Subcutaneous preadipocyte (primary cell): ENCODE results near the gene NECTIN4. TPM values are rescaled to one million over a fixed set of nuclear protein-coding genes. Genes with fewer than 3 reads are reported as not detected.

Experiments
- small RNA-seq: library from RNA; depleted of rRNA; stranded (forward); fragments of <200 nt; gene quantifications from one replicate; pipeline ENCODE3, GENCODE V24; 2012
- total RNA-seq: library from RNA; depleted of rRNA; stranded (reverse); fragments of >200 nt; gene quantifications from 2 replicates; pipeline ENCODE4 v1.2.3, GENCODE V29; 2012

NECTIN4 gene
- total RNA-seq = 0.20 TPM in 1 of 2 replicates, not detected in the other

DNA sequence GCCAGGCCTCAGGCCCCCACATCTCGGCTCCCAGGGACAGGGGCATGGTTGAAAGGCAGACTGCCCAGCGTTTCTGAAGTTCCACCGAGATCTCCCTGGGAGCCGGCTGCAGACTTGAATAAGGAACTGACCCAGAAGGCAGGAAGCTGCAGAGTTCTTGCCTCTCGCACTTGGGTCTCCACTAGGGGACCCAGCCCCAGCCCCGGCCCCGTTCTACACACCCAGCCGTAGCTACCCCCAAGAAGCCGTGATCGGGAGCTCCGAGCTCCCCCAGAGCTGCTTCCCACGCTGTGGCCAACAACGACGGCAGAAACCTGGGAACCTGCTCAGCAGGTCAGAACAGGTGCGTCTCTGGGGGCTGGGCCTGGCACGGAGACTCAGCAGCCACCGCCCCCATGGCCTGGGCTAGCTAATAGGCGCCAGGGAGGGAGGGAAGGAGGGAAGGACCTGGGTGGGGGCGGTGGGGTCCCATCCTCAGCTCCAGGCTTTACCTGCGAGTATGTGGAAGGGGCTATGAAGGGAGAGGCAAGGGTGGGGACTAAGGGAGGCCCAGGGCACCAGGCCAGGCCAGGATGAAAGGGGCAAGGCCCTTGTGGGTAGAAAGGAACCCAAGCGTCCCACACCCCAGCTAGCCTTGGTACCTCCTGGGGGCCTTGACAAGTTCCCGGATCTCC lies at the start of gene NECTIN4:
Gene NECTIN4 (minus strand): TSS at position 308 of the 674 bp plus-strand sequence. CDS start 262 bp downstream, at position 46.

DNA sequence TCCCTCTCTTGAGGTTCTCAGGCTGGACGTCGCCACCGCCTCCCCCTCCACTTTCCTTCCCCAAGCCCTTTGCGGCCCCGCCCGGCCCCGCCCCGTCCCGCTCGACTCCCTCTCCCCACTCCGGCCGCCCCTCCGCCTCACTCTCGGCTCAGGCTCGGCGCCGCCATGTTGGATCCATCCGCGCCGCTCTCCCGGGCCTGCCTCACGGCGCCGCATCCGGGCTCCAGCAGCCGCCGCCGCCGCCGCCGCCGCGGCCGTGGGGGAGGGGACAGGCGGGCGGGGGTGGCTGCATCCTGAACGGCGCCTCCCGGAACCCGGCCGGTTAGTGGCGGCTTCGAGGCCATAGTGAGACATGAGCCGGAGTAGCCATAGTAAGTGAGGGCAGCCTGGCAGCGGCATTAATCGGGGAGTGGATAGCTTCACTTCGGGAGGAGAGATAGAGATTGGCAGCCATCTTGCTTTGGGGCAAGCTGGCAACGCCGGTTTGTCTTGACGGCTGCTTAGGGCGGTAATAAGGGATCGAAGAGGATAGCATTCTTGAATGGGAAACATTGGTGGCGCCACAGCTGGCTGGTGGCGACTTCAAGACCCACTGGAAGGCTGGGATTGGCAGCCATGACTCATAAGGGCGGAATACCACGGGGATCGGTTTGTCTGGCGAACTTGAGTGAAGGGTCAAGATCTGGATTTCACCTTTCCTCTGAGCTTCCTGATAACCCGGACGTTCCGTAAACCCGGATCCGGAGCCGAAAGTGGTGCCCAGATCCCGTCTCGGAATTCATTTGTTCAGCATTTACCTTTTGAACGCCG lies 43.3 kb upstream of the NECTIN4 start, which contains the start of gene DEDD:
Gene DEDD (minus strand): TSS at position 258 of the 810 bp plus-strand sequence. CDS start 8,205 bp downstream, outside the sequence.

DNA sequence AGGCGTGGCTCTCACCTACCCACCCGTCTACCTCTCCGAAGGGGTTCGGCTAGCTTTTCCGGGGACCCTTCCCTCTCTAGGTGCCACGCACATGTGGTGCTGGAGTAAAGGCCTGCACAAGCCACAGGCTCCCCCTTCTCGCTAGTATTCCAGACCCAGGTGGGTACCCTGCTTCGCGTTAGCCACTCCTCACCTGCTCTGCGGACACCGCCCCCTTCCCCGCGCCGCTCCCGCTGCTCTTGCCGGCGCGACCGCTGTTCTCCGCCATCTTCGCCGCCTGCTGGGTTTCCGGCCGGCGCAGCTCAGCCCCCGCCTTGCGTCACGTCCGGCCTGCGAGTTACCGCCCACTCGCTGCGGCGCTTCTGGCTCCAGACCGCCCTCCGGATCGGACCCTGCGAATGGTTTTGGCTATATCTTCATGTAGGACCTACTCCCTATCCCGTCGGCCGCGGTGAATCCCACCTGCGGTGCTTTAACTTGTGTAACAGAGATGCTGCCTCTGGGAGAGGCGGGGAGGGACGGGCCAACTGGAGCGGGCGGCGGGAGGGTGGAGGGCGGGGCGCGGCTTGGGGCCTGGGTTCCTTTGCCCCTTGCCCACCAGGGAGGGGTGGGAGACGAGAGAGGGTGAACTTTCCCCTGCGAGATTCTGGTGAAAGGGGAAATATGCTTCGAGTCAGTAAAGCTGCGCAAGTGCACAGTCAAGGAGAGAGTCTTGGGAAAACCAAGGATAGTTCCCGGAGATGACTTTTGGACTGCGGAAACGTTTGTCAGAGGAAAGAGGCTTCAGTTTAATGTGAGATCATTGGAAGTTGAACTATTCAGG lies 28.6 kb upstream of the NECTIN4 start, which contains the start of the genes NIT1 and PFDN2:
Gene NIT1 (plus strand): TSS at position 347 of the 823 bp plus-strand sequence. CDS start 72 bp downstream, at position 419.
Gene PFDN2 (minus strand): TSS at position 279 of the 823 bp plus-strand sequence. CDS start 11 bp downstream, at position 268.

DNA sequence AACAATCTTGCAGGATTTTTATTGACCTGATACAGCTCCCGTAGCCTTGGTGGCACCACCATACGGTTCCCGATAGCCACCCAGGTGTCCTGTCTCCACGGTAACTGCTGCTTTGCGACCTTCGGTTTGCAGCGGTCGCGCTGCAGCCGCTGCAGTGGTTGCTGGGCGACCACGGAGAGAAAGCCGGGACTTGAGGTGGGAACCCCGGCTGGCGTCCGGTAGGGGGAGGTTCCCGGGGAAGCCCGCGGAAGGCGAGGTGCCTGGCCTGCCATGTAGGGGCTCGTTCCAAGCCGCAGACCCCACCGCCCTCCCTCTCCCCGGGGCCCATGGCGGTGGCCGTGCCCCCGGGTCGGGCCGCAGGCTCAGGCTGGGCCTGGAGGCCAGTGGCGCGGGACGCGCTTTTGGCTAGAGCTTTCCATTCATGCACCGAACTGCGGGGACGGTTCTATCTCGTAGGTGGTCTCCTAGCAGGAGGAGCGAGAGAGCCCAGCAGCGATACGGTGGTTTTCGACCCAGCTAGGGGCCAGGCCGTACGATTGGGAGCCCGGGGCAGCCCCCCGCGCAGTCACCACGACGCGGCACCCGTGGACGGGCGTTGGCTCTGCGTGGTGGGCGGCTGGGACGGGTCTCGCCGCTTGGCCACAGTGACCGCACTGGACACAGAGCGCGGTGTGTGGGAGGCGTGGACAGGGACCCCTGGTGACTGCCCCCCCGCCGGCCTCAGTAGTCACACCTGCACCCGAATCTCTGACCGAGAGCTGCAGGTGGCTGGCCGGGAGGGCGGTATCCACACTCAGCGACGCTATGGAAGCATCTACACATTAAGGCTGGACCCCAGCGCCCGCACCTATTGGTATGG lies 9.1 kb upstream of the NECTIN4 start, which contains the start of gene KLHDC9:
Gene KLHDC9 (plus strand): TSS at position 152 of the 859 bp plus-strand sequence. CDS start 175 bp downstream, at position 327.

DNA sequence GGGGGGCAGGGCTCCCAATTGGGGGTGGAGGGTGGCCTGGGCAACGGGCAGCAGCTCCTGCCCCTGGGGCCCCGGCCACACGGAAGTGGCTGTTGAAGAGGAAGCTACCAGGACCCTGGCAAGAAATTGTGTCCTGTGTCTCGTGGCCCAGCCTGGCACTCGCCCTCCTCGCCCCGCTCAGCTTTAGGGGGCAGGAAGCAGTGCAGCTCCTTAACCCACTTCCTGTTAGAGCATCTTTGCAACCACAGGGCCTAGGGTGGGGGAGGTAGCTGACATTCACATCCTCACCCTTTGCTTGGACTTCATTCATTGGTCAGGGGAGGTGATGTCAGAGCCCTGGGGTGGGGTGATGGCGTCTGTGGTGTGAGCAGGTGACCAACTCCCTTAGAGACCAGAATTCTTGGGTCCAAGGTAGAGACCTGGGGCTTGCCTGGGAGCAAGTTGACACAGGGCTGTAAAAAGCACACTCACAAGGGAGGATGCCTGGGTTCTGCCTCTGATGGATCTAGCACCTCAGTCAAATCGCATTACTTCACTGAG lies 19.6 kb downstream of the NECTIN4 start, which contains the start of gene ARHGAP30:
Gene ARHGAP30 (minus strand): TSS at position 161 of the 540 bp plus-strand sequence. CDS start 267 bp downstream, outside the sequence.

DNA sequence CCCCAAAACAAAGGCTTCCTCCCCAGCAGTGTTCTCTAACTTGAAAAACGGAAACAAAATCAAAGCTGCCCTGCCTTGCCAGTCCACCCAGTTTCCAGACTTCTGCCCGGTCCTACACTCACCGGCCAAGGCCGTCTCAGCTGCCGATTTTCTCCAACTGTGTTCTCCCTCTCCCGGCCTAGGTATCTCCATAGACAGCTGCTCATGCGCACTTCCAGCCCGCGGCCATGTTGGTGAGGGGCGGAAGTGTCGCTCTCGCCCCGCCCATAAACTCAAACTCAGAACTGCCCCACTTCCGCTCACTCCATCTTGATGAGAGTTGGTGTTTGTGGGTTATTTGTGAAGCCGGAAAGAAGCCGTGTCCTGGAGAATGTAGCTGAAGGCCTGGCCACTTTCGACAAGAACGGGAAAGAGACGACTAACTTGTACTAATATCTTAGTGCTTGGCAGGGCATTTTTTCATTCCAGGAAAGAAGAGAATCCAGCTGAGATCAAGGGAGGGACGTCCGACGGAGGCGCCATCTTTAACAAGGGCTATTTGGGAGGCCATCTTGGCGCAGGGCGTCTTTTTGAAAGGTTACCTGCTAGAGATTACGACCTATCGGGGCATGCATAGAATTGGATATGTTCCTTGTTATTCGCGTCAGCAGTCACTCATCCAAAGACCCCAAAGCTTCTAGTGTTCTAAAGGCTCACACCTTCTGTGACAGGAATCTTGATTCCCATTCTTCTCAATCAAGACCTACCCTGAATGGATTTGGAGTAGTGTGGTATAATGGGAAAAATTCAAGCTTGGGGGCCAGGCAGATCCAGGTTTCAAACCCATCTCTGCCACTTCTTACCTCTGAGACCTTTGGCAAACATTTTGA lies 43.4 kb downstream of the NECTIN4 start, which contains the start of gene USF1:
Gene USF1 (minus strand): TSS at position 242 of the 869 bp plus-strand sequence. CDS start 2,702 bp downstream, outside the sequence.

GRCh38 chr1:161038523-161039153 lies 50.7 kb downstream of the NECTIN4 start, which contains the start of gene TSTD1:
TSS of gene TSTD1 (minus strand) at chr1:161038964. CDS start at chr1:161038889, 75 bp downstream.

Small RNAs within 50 kb of the gene (small RNA-seq; reads per million reads assigned to genes)
- not detected for gene AL591806.2

Other genes starting within 250 kb of the NECTIN4 start
- not detected in 2 replicates for gene CD244, start 226.7 kb downstream of the NECTIN4 start, total RNA-seq
- not detected in 2 replicates for gene ITLN1, start 204.4 kb downstream of the NECTIN4 start, total RNA-seq
- gene ITLN2, start 134.7 kb downstream of the NECTIN4 start, total RNA-seq = not detected in 2 replicates
- gene F11R, start 68.4 kb downstream of the NECTIN4 start, total RNA-seq = under 0.01 and 0.20 TPM in 2 replicates
- 0.39 and 0.73 TPM in 2 replicates for gene TSTD1, start 50.6 kb downstream of the NECTIN4 start, total RNA-seq
- 43.7 and 44.0 TPM in 2 replicates for gene USF1, start 43.6 kb downstream of the NECTIN4 start, total RNA-seq
- gene ARHGAP30, start 19.7 kb downstream of the NECTIN4 start, total RNA-seq = not detected in 2 replicates
- gene KLHDC9, start 8.8 kb upstream of the NECTIN4 start, total RNA-seq = 0.20 and 0.73 TPM in 2 replicates
- gene PFDN2, start 28.5 kb upstream of the NECTIN4 start, total RNA-seq = 16.0 and 25.4 TPM in 2 replicates
- gene NIT1, start 28.5 kb upstream of the NECTIN4 start, total RNA-seq = 17.3 and 19.5 TPM in 2 replicates
- gene DEDD, start 43.1 kb upstream of the NECTIN4 start, total RNA-seq = 23.3 and 27.2 TPM in 2 replicates
- 42.8 and 63.6 TPM in 2 replicates for gene UFC1, start 64.4 kb upstream of the NECTIN4 start, total RNA-seq
- gene USP21, start 69.9 kb upstream of the NECTIN4 start, total RNA-seq = 8.1 and 8.6 TPM in 2 replicates
- 8.8 and 10.8 TPM in 2 replicates for gene PPOX, start 76.9 kb upstream of the NECTIN4 start, total RNA-seq
- gene B4GALT3, start 87.9 kb upstream of the NECTIN4 start, total RNA-seq = 12.1 and 20.3 TPM in 2 replicates
- gene ADAMTS4, start 109.5 kb upstream of the NECTIN4 start, total RNA-seq = 1.8 and 2.9 TPM in 2 replicates
- 98.5 and 108 TPM in 2 replicates for gene NDUFS2, start 112.8 kb upstream of the NECTIN4 start, total RNA-seq
- 0.59 TPM in 1 of 2 replicates, not detected in the other for gene FCER1G, start 125.7 kb upstream of the NECTIN4 start, total RNA-seq
- not detected in 2 replicates for gene APOA2, start 134.1 kb upstream of the NECTIN4 start, total RNA-seq
- gene TOMM40L, start 136.5 kb upstream of the NECTIN4 start, total RNA-seq = 8.5 and 10.4 TPM in 2 replicates
- not detected in 2 replicates for gene NR1I3, start 148.6 kb upstream of the NECTIN4 start, total RNA-seq
- gene PCP4L1, start 169.2 kb upstream of the NECTIN4 start, total RNA-seq = not detected in 2 replicates
- 1.8 and 2.9 TPM in 2 replicates for gene MPZ, start 220.4 kb upstream of the NECTIN4 start, total RNA-seq
- 23.7 and 27.2 TPM in 2 replicates for gene SDHC, start 224.8 kb upstream of the NECTIN4 start, total RNA-seq